Vagina (tissue), 2 donors: ENCODE results near the gene CAPN2. TPM values are rescaled to one million over a fixed set of nuclear protein-coding genes. Genes with fewer than 3 reads are reported as not detected.

Experiments used
- DNase-seq, 2 donors: peaks; one replicate each; pipeline ENCODE4 v3.0.0-alpha.2; 2017; ENCODE audit errors: extremely low spot score in 2 of 2
- H3K27ac ChIP-seq: fragments of 200-600 bp; sonication (generic); one replicate; pipeline ENCODE4 v1.5.1; 2019
- H3K27me3 ChIP-seq: fragments of 200-600 bp; sonication (generic); one replicate; pipeline ENCODE4 v1.5.1; 2019
- H3K36me3 ChIP-seq, 2 donors: fragments of 200-600 bp; sonication (generic); one replicate each; pipeline ENCODE4 v1.5.1; 2017 to 2019
- H3K4me1 ChIP-seq: fragments of 200-600 bp; sonication (generic); one replicate; pipeline ENCODE4 v1.5.1; 2019
- H3K4me3 ChIP-seq, 2 donors: fragments of 200-600 bp; sonication (generic); 1 replicate in 1 of 2; 2 replicates in 1 of 2; pipeline ENCODE4 v1.5.1; 2016 to 2019
- H3K9me3 ChIP-seq: fragments of 200-600 bp; sonication (generic); one replicate; pipeline ENCODE4 v1.5.1; 2019
- CTCF ChIP-seq, 3 experiments: fragments of 450-650 bp in 2 of 3; fragments of 200-600 bp in 1 of 3; sonication (generic) in 1 of 3; IDR thresholded peaks; one replicate each; pipeline ENCODE4 v1.5.1; 2017 to 2019; ENCODE audit warnings: antibody characterized with exemption in 3 of 3, mild to moderate bottlenecking in 2 of 3, moderate library complexity in 2 of 3
- POLR2A ChIP-seq, 2 donors: fragments of 450-650 bp; IDR thresholded peaks; one replicate each; pipeline ENCODE4 v1.6.1; 2017; ENCODE audit warnings: antibody characterized with exemption in 2 of 2, mild to moderate bottlenecking in 2 of 2, moderate library complexity in 2 of 2
- POLR2AphosphoS5 ChIP-seq, 2 donors: sonication (generic); formaldehyde crosslinking; IDR thresholded peaks; one replicate each; pipeline ENCODE4 v1.9.0; 2017; ENCODE audit warnings: antibody characterized with exemption in 2 of 2, mild to moderate bottlenecking in 2 of 2, low read depth in 1 of 2; ENCODE audit not compliant: insufficient read depth in 1 of 2
- intact Hi-C: fragments of 100-400 bp; cut with DNase I; formaldehyde crosslinking; loops from one replicate; pipeline ENCODE4 v1.15.1; 2023
- total RNA-seq: library from RNA; depleted of rRNA; stranded (reverse); fragments of >200 nt; gene quantifications from one replicate; pipeline ENCODE4 v1.2.3, GENCODE V29; 2016

Gene CAPN2
- total RNA-seq, 1 donor from 2014 or later = 208 TPM

- Histone ChIP-seq H3K27me3 (no peaks in the 10 kb centered on the region), H3K27ac (peak overlapping the region; percentile 88), H3K36me3 (no peaks in the 10 kb centered on the region), H3K9me3 (no peaks in the 10 kb centered on the region), H3K4me3 (no peak overlapping the region), H3K4me1 (peaks cover 53% of the 10 kb centered on the region)
- TF ChIP-seq CTCF (IDR thresholded peaks at IDR 0.05) (no peak), POLR2A (IDR thresholded peaks at IDR 0.05) (no peak), POLR2AphosphoS5 (IDR thresholded peaks at IDR 0.05; ENCODE audit: insufficient read depth in 1 of 2, low read depth in 1 of 2) (no peak)
- intact Hi-C loops = loop anchor here (5.0 kb wide), 1 partner anchor 141 kb away; the partner anchor contains the start of gene TP53BP2
- DNase-seq = peak in 1 of 2 donors; percentile 64
Observed at GRCh38 chr1:223706077-223706973, 6.0 kb upstream of the CAPN2 start.

- intact Hi-C loops = loop anchor here (5.0 kb wide), 1 partner anchor 140 kb away; the partner anchor contains the start of gene TP53BP2
Observed at GRCh38 chr1:223707256-223708000, 4.9 kb upstream of the CAPN2 start.

GRCh38 chr1:223708001-223708359 is 4.4 kb upstream of the CAPN2 start:
- peak in 1 of 3 experiments; percentile 16 for TF ChIP-seq CTCF (IDR thresholded peaks at IDR 0.05)
- no peak for TF ChIP-seq POLR2A (IDR thresholded peaks at IDR 0.05)
- Histone ChIP-seq H3K4me3 (peak overlapping the region in 1 of 2 donors; percentile 3), H3K36me3 (no peaks in the 10 kb centered on the region), H3K27ac (peak overlapping the region; percentile 88), H3K9me3 (no peaks in the 10 kb centered on the region), H3K4me1 (peaks cover 58% of the 10 kb centered on the region), H3K27me3 (no peaks in the 10 kb centered on the region)
- no peak for DNase-seq
- intact Hi-C loops = loop anchor here (5.0 kb wide), 1 partner anchor 139 kb away; the partner anchor contains the start of gene TP53BP2

More at GRCh38 chr1:223707256-223708000, 4.9 kb upstream of the CAPN2 start:
- no peaks in the 10 kb centered on the region for H3K36me3 ChIP-seq
- TF ChIP-seq POLR2A (IDR thresholded peaks at IDR 0.05) (no peak), POLR2AphosphoS5 (IDR thresholded peaks at IDR 0.05; ENCODE audit: insufficient read depth in 1 of 2, low read depth in 1 of 2) (peak; percentile 43 to 89), CTCF (IDR thresholded peaks at IDR 0.05) (peak in 1 of 3 experiments; percentile 20)
- peak overlapping the region; percentile 88 for H3K27ac ChIP-seq
- DNase-seq = peak; percentile 81 to 96
- no peaks in the 10 kb centered on the region for H3K27me3 ChIP-seq
- H3K9me3 ChIP-seq = no peaks in the 10 kb centered on the region
- H3K4me3 ChIP-seq = peak overlapping the region in 1 of 2 donors; percentile 3
- peaks cover 58% of the 10 kb centered on the region for H3K4me1 ChIP-seq

- intact Hi-C loops = loop anchor here (5.0 kb wide), 1 partner anchor 139 kb away; the partner anchor contains the start of gene TP53BP2
- TF ChIP-seq POLR2AphosphoS5 (IDR thresholded peaks at IDR 0.05; ENCODE audit: insufficient read depth in 1 of 2, low read depth in 1 of 2) = no peak
- no peak for TF ChIP-seq POLR2A (IDR thresholded peaks at IDR 0.05)
- no peak for TF ChIP-seq CTCF (IDR thresholded peaks at IDR 0.05)
- Histone ChIP-seq H3K4me1 (peaks cover 65% of the 10 kb centered on the region), H3K27me3 (no peaks in the 10 kb centered on the region), H3K27ac (peak overlapping the region; percentile 88), H3K4me3 (no peak overlapping the region), H3K9me3 (no peaks in the 10 kb centered on the region), H3K36me3 (no peaks in the 10 kb centered on the region)
- no peak for DNase-seq
Observed at GRCh38 chr1:223708651-223709268, 3.6 kb upstream of the CAPN2 start.
